T1000 (cell line): ENCODE measurements around the gene THAP4.
"Not testable (repeated sequence)": the region's sequence is repeated elsewhere in the genome, so short reads cannot be mapped to it uniquely, and the experiment has no call there.

Source experiments
- DNase-seq: peaks from one replicate; lab custom pipeline; 2025; ENCODE audit warnings: mixed read lengths; lab: John Stamatoyannopoulos, UW

THAP4 gene

GRCh38 chr2:241612156-241613016 is 24.6 kb downstream of the THAP4 start:
- DNase-seq: no peak

GRCh38 chr2:241611062-241611461 is 25.9 kb downstream of the THAP4 start:
- DNase-seq: no peak

- peak; percentile 85 for DNase-seq
These were observed 26.8 kb downstream of the THAP4 start for GRCh38 chr2:241609859-241610793.

- no peak for DNase-seq
These were observed 28.1 kb downstream of the THAP4 start for GRCh38 chr2:241608881-241609280.

GRCh38 chr2:241607162-241607885 is 29.6 kb downstream of the THAP4 start:
- DNase-seq: no peak

- DNase-seq: no peak
These were observed 30.8 kb downstream of the THAP4 start for GRCh38 chr2:241606186-241606585.

GRCh38 chr2:241603686-241604085 is 33.3 kb downstream of the THAP4 start:
- no peak for DNase-seq

- no peak for DNase-seq
These were observed 34.2 kb downstream of the THAP4 start for GRCh38 chr2:241602720-241603119.

GRCh38 chr2:241601841-241602240 is 35.1 kb downstream of the THAP4 start:
- DNase-seq: no peak

- no peak for DNase-seq
These were observed 37.3 kb downstream of the THAP4 start for GRCh38 chr2:241599615-241600014.

GRCh38 chr2:241598487-241598886 is 38.5 kb downstream of the THAP4 start:
- DNase-seq: no peak

- no peak for DNase-seq
These were observed 38.9 kb downstream of the THAP4 start for GRCh38 chr2:241598061-241598460.

GRCh38 chr2:241597561-241597960 is 39.4 kb downstream of the THAP4 start:
- DNase-seq: no peak

GRCh38 chr2:241595600-241596140 is 41.3 kb downstream of the THAP4 start:
- DNase-seq: no peak

- no peak for DNase-seq
These were observed 43.7 kb downstream of the THAP4 start for GRCh38 chr2:241593271-241593670.

- DNase-seq: no peak
These were observed 44.7 kb downstream of the THAP4 start for GRCh38 chr2:241592126-241592845.

- DNase-seq: not testable (repeated sequence)
These were observed 46.2 kb downstream of the THAP4 start for GRCh38 chr2:241590496-241591455.

GRCh38 chr2:241589863-241590262 is 47.1 kb downstream of the THAP4 start:
- DNase-seq: not testable (repeated sequence)

GRCh38 chr2:241586564-241587264 is 50.2 kb downstream of the THAP4 start:
- no peak for DNase-seq
